Smooth muscle cell (in vitro differentiated cells): Measurements from ENCODE around the gene CAPZB. TPM values are rescaled to one million over a fixed set of nuclear protein-coding genes. Genes with fewer than 3 reads are reported as not detected.

Source experiments
- DNase-seq: peaks from one replicate; lab custom pipeline; 2025; ENCODE audit not compliant: unreplicated experiment; lab: John Stamatoyannopoulos, UW
- H2AFZ ChIP-seq: fragments of 200-600 bp; sonication (generic); 2 replicates; pipeline ENCODE4 v1.6.0; 2016; ENCODE audit warnings: antibody characterized with exemption, low read depth, mild to moderate bottlenecking
- H3F3A ChIP-seq: fragments of 200-600 bp; sonication (generic); 2 replicates; pipeline ENCODE4 v1.6.0; 2017; ENCODE audit warnings: antibody characterized with exemption, low read depth
- H3K27ac ChIP-seq: fragments of 200-600 bp; sonication (generic); 2 replicates; pipeline ENCODE4 v1.5.1; 2016; ENCODE audit warnings: low read depth, mild to moderate bottlenecking
- H3K27me3 ChIP-seq: fragments of 200-600 bp; sonication (generic); 2 replicates; pipeline ENCODE4 v1.6.1; 2016; ENCODE audit warnings: low read depth, mild to moderate bottlenecking
- H3K36me3 ChIP-seq: fragments of 200-600 bp; sonication (generic); 2 replicates; pipeline ENCODE4 v1.5.1; 2016; ENCODE audit warnings: low read depth
- H3K4me1 ChIP-seq: fragments of 200-600 bp; sonication (generic); 2 replicates; pipeline ENCODE4 v1.5.1; 2016; ENCODE audit warnings: low read depth
- H3K4me2 ChIP-seq: fragments of 200-600 bp; sonication (generic); 2 replicates; pipeline ENCODE4 v1.6.0; 2016; ENCODE audit warnings: mild to moderate bottlenecking
- H3K4me3 ChIP-seq: fragments of 200-600 bp; sonication (generic); 2 replicates; pipeline ENCODE4 v1.5.1; 2016; ENCODE audit warnings: mild to moderate bottlenecking
- H3K79me2 ChIP-seq: fragments of 200-600 bp; sonication (generic); 2 replicates; pipeline ENCODE4 v1.6.0; 2016; ENCODE audit warnings: low read depth, mild to moderate bottlenecking
- H3K9ac ChIP-seq: fragments of 200-600 bp; sonication (generic); 2 replicates; pipeline ENCODE4 v1.6.0; 2016; ENCODE audit warnings: low read depth
- H3K9me3 ChIP-seq: fragments of 200-600 bp; sonication (generic); replicated peaks from 2 replicates; pipeline ENCODE4 v1.5.1; 2016; ENCODE audit warnings: low read depth
- H4K20me1 ChIP-seq: fragments of 200-600 bp; sonication (generic); 2 replicates; pipeline ENCODE4 v1.6.0; 2016; ENCODE audit warnings: low read depth
- WGBS: methylation state at CpG from one replicate; pipeline ENCODE4 v1.1.7; 2016; ENCODE audit warnings: low lambda C conversion rate; 5-methylcytosine and 5-hydroxymethylcytosine counted together
- polyA plus RNA-seq: library from polyadenylated mRNA; unstranded; fragments of >200 nt; fragmentation: Nextera tagmentation; extraction: Ambion mirVana; gene quantifications from 2 replicates; pipeline ENCODE4 v1.2.1, GENCODE V29; 2016
- total RNA-seq: library from RNA; depleted of rRNA; stranded (reverse); fragments of >200 nt; gene quantifications from 2 replicates; pipeline ENCODE4 v1.2.3, GENCODE V29; 2014
- TF ChIP-seq, protein P1 (sequence below): fragments of 200-600 bp; sonication (generic); IDR thresholded peaks from 2 replicates; pipeline ENCODE4 v1.5.1; 2017; ENCODE audit warnings: borderline replicate concordance, mild to moderate bottlenecking, antibody characterized with exemption; ENCODE audit not compliant: insufficient read depth, poor library complexity, severe bottlenecking

CAPZB gene
- total and polyA plus RNA-seq, 2 experiments from 2014 or later: 205 to 405 TPM

DNA sequence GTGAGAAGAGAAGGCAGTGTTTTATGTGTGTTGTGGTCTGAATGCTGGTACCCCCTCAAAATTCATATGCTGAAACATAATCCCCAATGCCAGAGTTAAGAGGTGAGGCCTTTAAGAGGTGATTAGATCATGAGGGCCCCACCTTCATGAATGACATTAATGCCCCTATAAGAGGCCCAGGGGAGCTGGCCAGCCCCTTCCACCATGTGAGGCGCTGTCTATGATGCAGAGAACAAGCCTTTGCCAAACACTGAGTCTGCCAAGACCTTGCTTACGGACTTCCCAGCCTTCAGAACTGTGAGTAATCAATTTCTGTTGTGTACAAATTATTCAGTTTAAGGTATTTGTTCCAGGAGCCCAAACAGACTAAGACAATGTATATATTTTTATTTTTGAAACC, 20.2 kb downstream of the CAPZB start:
- Histone ChIP-seq H4K20me1 (peaks cover 99% of the 10 kb centered on the region), H3K4me1 (peaks cover 7% of the 10 kb centered on the region)
- DNase-seq: no peak

DNA sequence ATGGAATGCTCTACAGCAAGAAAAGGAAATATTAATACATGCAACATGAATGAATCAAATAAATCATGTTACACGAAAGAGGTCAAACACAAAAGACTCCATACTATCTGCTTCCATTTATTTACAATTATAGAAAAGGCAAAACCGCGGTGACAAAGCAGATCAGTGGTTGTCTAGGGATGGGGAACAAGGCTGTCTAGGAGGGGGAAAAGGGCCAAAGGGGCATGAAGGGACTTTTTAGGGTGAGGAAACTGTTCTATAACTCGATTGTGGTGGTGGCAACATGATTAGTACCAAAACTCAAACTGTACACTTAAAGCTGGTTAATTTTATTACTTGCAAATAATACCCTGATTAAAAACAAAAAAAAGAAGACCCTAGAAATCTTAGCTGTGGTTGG, 20.6 kb downstream of the CAPZB start:
- no peak for DNase-seq
- Histone ChIP-seq H3K79me2 (peaks cover 97% of the 10 kb centered on the region), H3K9me3 (no peaks in the 10 kb centered on the region), H3F3A (no peaks in the 10 kb centered on the region), H3K4me2 (no peak overlapping the region), H3K9ac (no peak overlapping the region), H4K20me1 (peaks cover 99% of the 10 kb centered on the region), H3K36me3 (no peaks in the 10 kb centered on the region), H3K27ac (no peak overlapping the region), H2AFZ (no peak overlapping the region), H3K4me1 (peaks cover 10% of the 10 kb centered on the region), H3K27me3 (no peaks in the 10 kb centered on the region), H3K4me3 (no peak overlapping the region)
- TF ChIP-seq, protein P1, sequence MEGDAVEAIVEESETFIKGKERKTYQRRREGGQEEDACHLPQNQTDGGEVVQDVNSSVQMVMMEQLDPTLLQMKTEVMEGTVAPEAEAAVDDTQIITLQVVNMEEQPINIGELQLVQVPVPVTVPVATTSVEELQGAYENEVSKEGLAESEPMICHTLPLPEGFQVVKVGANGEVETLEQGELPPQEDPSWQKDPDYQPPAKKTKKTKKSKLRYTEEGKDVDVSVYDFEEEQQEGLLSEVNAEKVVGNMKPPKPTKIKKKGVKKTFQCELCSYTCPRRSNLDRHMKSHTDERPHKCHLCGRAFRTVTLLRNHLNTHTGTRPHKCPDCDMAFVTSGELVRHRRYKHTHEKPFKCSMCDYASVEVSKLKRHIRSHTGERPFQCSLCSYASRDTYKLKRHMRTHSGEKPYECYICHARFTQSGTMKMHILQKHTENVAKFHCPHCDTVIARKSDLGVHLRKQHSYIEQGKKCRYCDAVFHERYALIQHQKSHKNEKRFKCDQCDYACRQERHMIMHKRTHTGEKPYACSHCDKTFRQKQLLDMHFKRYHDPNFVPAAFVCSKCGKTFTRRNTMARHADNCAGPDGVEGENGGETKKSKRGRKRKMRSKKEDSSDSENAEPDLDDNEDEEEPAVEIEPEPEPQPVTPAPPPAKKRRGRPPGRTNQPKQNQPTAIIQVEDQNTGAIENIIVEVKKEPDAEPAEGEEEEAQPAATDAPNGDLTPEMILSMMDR: no peak
- over 99% methylated on average over 4 of the region's 4 CpGs for WGBS

More for the DNA sequence above, 20.2 kb downstream of the CAPZB start:
- no peak overlapping the region for H3K9ac ChIP-seq
- H3K36me3 ChIP-seq: no peaks in the 10 kb centered on the region
- 98% methylated on average over 2 of the region's 2 CpGs for WGBS
- no peak overlapping the region for H3K4me3 ChIP-seq
- H3F3A ChIP-seq: no peaks in the 10 kb centered on the region
- H3K27me3 ChIP-seq: no peaks in the 10 kb centered on the region
- H3K4me2 ChIP-seq: no peak overlapping the region
- peaks cover 97% of the 10 kb centered on the region for H3K79me2 ChIP-seq
- H3K27ac ChIP-seq: no peak overlapping the region
- H2AFZ ChIP-seq: no peak overlapping the region
- H3K9me3 ChIP-seq: no peaks in the 10 kb centered on the region
- TF ChIP-seq, protein P1: no peak

DNA sequence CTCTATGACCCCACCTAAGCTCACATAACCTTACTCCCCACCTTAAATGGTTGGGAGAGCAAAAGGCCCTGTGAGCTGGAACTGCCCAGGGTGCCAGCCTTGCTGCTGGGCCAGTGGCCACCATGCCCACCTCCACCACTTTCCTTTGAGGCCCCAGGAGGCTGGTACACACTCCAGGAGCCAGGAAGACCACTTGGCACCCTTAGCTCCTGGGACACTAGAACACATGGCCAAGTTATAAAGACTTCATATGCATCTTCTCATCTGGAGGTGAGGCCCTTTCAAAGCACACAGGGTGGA, 21.9 kb downstream of the CAPZB start:
- DNase-seq: no peak
- Histone ChIP-seq H3K4me1 (peaks cover 19% of the 10 kb centered on the region), H3K4me3 (no peak overlapping the region), H3K79me2 (peaks cover 99% of the 10 kb centered on the region), H3K27me3 (no peaks in the 10 kb centered on the region), H3K27ac (no peak overlapping the region), H4K20me1 (peaks cover 99% of the 10 kb centered on the region), H3K36me3 (no peaks in the 10 kb centered on the region), H3K4me2 (no peak overlapping the region), H2AFZ (no peak overlapping the region), H3F3A (no peaks in the 10 kb centered on the region), H3K9ac (no peak overlapping the region), H3K9me3 (no peaks in the 10 kb centered on the region)
- TF ChIP-seq, protein P1: no peak

DNA sequence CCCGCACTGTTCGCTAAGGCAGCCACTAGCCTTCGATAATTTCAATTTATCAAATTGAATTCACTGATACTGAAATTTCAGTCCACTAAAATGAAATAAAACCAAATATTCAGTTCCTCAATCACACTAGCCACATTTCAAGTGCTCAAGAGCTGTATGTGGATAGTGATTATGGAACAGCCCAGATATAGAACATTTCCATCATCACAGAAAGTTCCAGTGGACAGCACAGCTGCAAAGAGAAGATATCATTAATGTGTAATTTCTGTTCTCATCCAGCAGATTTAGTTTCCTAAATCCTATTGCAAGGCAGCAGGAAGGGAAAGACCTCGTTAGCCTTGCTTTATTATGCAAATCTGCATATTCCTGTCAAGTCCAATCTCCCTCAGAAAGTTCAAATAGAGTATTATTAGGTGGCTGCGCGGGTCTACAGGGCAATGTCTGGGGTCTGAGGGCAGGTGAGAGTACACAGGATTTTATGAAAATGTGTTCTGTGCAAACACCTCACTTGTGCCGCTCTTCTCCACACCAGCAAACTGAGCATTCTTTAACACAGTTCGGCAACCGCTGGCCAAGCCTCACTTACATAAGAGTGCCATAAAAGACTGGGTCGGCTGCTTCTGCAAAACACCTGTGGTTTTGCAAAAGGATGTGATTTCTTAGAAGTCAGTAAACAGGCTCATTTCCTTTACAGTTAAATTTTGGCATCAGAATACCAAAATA, 22.4 kb downstream of the CAPZB start:
- Histone ChIP-seq H3K79me2 (peaks cover 99% of the 10 kb centered on the region), H3K27me3 (no peaks in the 10 kb centered on the region), H3K9ac (no peak overlapping the region), H4K20me1 (peaks cover 98% of the 10 kb centered on the region), H3K36me3 (no peaks in the 10 kb centered on the region), H3K27ac (no peak overlapping the region), H2AFZ (no peak overlapping the region), H3K4me3 (no peak overlapping the region), H3K9me3 (no peaks in the 10 kb centered on the region), H3K4me1 (peaks cover 18% of the 10 kb centered on the region), H3K4me2 (no peak overlapping the region), H3F3A (no peaks in the 10 kb centered on the region)
- 80% methylated on average over 10 of the region's 10 CpGs for WGBS
- no peak for DNase-seq
- TF ChIP-seq, protein P1: no peak
